ENCODE measurements around the gene SLC16A13. TPM values are rescaled to one million over a fixed set of nuclear protein-coding genes. Genes with fewer than 3 reads are reported as not detected.

The SLC16A13 gene
- total and polyA plus RNA-seq, 7 donors = 0.17 to 1.5 (median 0.57) TPM

DNA sequence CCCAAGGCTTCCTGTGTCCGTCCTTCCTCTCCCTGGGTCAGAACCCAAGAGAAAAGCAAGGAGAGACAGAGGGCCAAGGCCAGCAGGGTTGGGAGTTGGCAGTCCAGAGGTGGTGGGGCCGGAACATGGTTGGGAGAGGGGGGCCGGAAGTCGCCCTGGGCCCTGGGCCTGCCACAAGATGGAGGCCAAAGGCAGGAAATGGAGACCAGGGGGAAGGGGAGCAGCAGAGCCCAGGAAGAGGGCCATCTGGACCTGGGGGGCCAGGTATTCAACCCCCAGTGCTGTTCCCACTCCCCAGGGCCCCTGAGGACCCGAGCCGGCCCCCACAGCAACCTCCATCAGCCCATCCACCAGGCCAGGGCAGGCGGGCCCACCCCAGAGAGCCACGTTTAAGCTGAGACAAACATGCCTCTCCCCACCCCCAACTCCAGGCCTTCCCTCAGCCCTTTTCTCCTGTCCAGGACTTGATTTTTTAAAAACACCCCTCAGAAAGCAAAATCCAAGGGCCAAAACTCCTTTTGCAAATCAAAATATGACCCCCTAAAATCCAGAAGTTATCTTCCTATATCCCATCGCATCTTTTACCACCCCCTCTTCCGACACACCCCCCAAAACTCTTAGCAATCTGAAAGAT is 17.4 kb upstream of the SLC16A13 start:
- peak; percentile 80 to 87 for DNase-seq
- Histone ChIP-seq H3K27ac (peak overlapping the region; percentile 80), H3K36me3 (ENCODE audit: insufficient read depth in 1 of 2, low read depth in 1 of 2) (peaks cover 0 to 12% of the 10 kb centered on the region in 2 donors), H3K9me3 (no peaks in the 10 kb centered on the region), H3K27me3 (ENCODE audit: insufficient read depth in 3 of 3, low read length in 2 of 3) (peaks cover 0 to 14% (median 7%) of the 10 kb centered on the region in 3 donors), H3K4me3 (peak overlapping the region; percentile 70), H3K4me1 (peaks cover 29% of the 10 kb centered on the region)
- intact Hi-C loops (cut with DNase I) = no loop called here
- ATAC-seq = no peak
- TF ChIP-seq, protein P1, sequence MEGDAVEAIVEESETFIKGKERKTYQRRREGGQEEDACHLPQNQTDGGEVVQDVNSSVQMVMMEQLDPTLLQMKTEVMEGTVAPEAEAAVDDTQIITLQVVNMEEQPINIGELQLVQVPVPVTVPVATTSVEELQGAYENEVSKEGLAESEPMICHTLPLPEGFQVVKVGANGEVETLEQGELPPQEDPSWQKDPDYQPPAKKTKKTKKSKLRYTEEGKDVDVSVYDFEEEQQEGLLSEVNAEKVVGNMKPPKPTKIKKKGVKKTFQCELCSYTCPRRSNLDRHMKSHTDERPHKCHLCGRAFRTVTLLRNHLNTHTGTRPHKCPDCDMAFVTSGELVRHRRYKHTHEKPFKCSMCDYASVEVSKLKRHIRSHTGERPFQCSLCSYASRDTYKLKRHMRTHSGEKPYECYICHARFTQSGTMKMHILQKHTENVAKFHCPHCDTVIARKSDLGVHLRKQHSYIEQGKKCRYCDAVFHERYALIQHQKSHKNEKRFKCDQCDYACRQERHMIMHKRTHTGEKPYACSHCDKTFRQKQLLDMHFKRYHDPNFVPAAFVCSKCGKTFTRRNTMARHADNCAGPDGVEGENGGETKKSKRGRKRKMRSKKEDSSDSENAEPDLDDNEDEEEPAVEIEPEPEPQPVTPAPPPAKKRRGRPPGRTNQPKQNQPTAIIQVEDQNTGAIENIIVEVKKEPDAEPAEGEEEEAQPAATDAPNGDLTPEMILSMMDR (IDR thresholded peaks at IDR 0.05) = no peak
- 35 to 49% (median 49%) methylated on average over 10 of the region's 10 CpGs for WGBS, 3 donors

DNA sequence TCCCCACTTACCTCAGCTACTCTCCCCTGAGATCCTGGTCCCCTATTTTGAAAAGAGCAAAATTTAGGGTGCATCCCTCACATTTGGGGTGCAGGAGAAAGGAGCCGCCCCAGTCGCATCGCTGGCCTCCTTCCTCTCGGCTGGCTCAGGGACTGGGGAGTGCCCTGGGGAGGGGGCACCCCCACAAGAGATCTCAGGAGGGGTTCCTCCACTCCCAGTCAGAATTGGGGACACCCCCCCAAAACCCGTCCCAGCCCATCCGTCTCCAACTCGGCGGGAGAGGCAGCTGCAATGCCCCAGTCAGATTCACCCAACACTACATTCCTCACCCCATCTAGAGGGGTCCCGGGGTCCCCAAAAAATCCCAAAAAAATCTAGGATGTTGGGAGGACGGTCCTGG is 16.4 kb upstream of the SLC16A13 start:
- WGBS, 3 donors = 16 to 17% (median 16%) methylated on average over 10 of the region's 10 CpGs
- H3K4me1 ChIP-seq = peaks cover 24% of the 10 kb centered on the region

DNA sequence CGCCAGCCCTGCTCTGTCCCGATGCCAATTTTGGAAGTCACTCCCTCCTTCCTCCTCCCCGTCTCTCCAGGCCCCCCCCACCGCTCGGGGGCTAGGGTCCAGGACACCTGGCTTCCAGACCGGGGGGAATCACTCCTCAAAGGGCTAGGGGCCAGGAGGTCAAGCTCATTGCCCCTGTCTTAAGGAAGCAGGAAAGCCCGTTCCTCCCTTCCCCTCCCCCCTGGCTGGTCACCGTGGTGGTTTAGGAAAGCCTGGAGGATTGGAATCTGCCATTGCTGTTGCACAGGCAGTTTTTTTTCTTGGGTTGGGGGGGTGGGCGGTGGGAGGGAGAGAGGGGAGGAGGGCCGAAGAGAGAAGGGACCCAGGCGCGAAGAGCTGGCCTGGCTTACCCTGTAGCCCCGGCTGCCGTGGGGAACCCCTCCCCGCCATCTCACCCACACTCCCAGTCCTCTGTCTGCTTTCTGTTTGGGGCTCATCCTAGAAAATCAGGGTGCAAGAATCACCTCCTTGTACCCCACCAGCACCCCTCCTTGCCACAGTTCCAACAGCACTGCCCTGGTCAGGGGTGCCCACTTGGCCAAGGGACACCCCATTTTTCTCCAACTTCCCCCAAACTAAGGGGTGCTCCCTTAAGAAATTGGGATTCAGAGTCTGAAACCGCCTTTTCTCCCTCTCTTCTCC is 15.8 kb upstream of the SLC16A13 start:
- intact Hi-C loops (cut with DNase I) = loop anchor here (5.0 kb wide), 1 partner anchor 108 kb away; no protein-coding TSS in a partner anchor
- Histone ChIP-seq H3K4me1 (peaks cover 24% of the 10 kb centered on the region), H3K27me3 (ENCODE audit: insufficient read depth in 3 of 3, low read length in 2 of 3) (peaks cover 0 to 17% (median 7%) of the 10 kb centered on the region in 3 donors), H3K4me3 (peak overlapping the region; percentile 70), H3K36me3 (ENCODE audit: insufficient read depth in 1 of 2, low read depth in 1 of 2) (peaks cover 0 to 12% of the 10 kb centered on the region in 2 donors), H3K27ac (peak overlapping the region; percentile 80), H3K9me3 (no peaks in the 10 kb centered on the region)
- DNase-seq (peak; percentile 58 to 77), ATAC-seq (peak in 1 of 4 donors; percentile 21)
- TF ChIP-seq, protein P1 (IDR thresholded peaks at IDR 0.05) = no peak
- WGBS, 3 donors = 6 to 11% (median 10%) methylated on average over 10 to 16 of the region's 16 CpGs

More for the DNA sequence above, 16.4 kb upstream of the SLC16A13 start:
- peak overlapping the region; percentile 70 for H3K4me3 ChIP-seq
- no peaks in the 10 kb centered on the region for H3K9me3 ChIP-seq
- DNase-seq (no peak), ATAC-seq (no peak)
- TF ChIP-seq, protein P1 (IDR thresholded peaks at IDR 0.05) = no peak
- intact Hi-C loops (cut with DNase I) = no loop called here
- H3K27ac ChIP-seq = peak overlapping the region; percentile 80
- peaks cover 0 to 12% of the 10 kb centered on the region in 2 donors for H3K36me3 ChIP-seq (ENCODE audit: insufficient read depth in 1 of 2, low read depth in 1 of 2)
- peaks cover 0 to 17% (median 7%) of the 10 kb centered on the region in 3 donors for H3K27me3 ChIP-seq (ENCODE audit: insufficient read depth in 3 of 3, low read length in 2 of 3)

DNA sequence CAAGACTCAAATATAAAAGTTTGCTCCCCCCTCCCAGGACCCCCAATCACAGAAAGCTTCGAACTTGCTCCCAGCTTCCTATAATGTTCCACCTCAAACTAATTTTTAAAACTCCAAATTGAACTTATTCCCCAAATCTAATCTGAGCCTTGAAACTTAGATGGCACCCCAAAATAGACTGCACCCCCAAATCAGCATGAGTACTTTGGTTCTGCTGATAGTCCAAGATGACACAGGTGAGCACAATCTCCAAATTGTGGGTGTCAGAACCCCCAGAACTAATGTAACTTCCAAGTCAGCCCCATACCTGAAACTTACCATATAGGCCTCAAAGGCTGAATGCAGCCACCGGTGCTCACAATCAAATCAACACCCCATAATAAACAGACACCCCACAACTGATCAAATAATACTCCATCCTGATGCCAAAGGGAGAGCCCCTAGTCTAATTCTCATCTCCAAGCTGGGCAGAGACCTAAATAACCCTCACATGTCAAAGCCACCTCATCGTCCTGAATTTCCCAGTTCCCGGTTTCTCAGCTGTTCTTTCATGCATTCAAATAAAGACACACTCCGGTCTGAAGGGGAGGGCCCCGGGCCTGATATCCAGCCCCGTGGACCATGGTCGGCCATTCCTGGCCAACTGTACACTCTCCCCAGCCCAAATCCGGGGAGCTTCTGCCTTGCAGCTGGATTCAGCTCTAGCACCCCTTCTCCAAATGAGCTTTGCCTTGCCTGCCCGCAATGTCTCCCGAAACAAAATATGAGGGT is 14.7 kb upstream of the SLC16A13 start:
- Histone ChIP-seq H3K9me3 (no peaks in the 10 kb centered on the region), H3K4me3 (peak overlapping the region; percentile 63), H3K36me3 (ENCODE audit: insufficient read depth in 1 of 2, low read depth in 1 of 2) (peaks cover 0 to 12% of the 10 kb centered on the region in 2 donors), H3K4me1 (peaks cover 16% of the 10 kb centered on the region), H3K27ac (peak overlapping the region; percentile 69), H3K27me3 (ENCODE audit: insufficient read depth in 3 of 3, low read length in 2 of 3) (peaks cover 0 to 17% (median 7%) of the 10 kb centered on the region in 3 donors)
- TF ChIP-seq, protein P1 (IDR thresholded peaks at IDR 0.05) = no peak
- ATAC-seq = no peak
- intact Hi-C loops (cut with DNase I) = loop anchor here (5.0 kb wide), 1 partner anchor 109 kb away; no protein-coding TSS in a partner anchor
- no peak for DNase-seq
- WGBS, 3 donors = 45 to 53% (median 46%) methylated on average over 11 of the region's 11 CpGs

Data from psoas muscle (tissue), 8 donors.